ENCODE measurements around the gene MPPED1. TPM values are rescaled to one million over a fixed set of nuclear protein-coding genes. Genes with fewer than 3 reads are reported as not detected.

MPPED1 gene
- total and polyA plus RNA-seq, 4 donors: 0.89 to 6.5 (median 4.1) TPM

GRCh38 chr22:43391306-43391705, 20.5 kb upstream of the MPPED1 start:
- no peaks in the 10 kb centered on the region for H3K36me3 ChIP-seq (ENCODE audit: control insufficient read depth in 4 of 4, insufficient read depth in 3 of 4, low read depth in 1 of 4, low read length in 3 of 4)
- H3K9me3 ChIP-seq (ENCODE audit: control insufficient read depth in 4 of 4, low read length in 3 of 4): no peaks in the 10 kb centered on the region
- WGBS: 35% methylated on average over 3 of the region's 3 CpGs
- peak overlapping the region in 1 of 3 donors; percentile 3 for H3K4me3 ChIP-seq (ENCODE audit: low read depth in 1 of 3, low read length in 3 of 3)
- H3K27ac ChIP-seq (ENCODE audit: low read depth in 1 of 2, low read length in 2 of 2): peak overlapping the region; percentile 86 to 89
- peak overlapping the region in 1 of 2 donors; percentile 67 for H3K9ac ChIP-seq (ENCODE audit: low read depth in 1 of 2, low read length in 2 of 2)
- TF ChIP-seq YY1 (IDR thresholded peaks at IDR 0.05): peak; percentile 74
- TF ChIP-seq RXRA (IDR thresholded peaks at IDR 0.05): peak; percentile 92 to 96
- TF ChIP-seq TAF1 (conservative IDR thresholded peaks at IDR 0.05): no peak
- TF ChIP-seq REST (IDR thresholded peaks at IDR 0.05): peak; percentile 78
- peak; percentile 51 to 65 for TF ChIP-seq RAD21 (IDR thresholded peaks at IDR 0.05)
- TF ChIP-seq HNF4G (IDR thresholded peaks at IDR 0.05): peak; percentile 96
- peak; percentile 94 for TF ChIP-seq SP1 (IDR thresholded peaks at IDR 0.05)
- TF ChIP-seq ZBTB33 (IDR thresholded peaks at IDR 0.05): peak; percentile 60
- peak in 1 of 2 donors; percentile 33 for TF ChIP-seq EGR1 (IDR thresholded peaks at IDR 0.05; ENCODE audit: low read depth in 2 of 2)
- TF ChIP-seq HNF4A (conservative IDR thresholded peaks at IDR 0.05): peak; percentile 99 to 100
- no peak for TF ChIP-seq CTCF (IDR thresholded peaks at IDR 0.05; ENCODE audit: low read depth, low read length, missing input control)
- TF ChIP-seq JUND (IDR thresholded peaks at IDR 0.05): peak; percentile 92 to 93
- peak; percentile 82 for TF ChIP-seq ATF3 (IDR thresholded peaks at IDR 0.05)
- TF ChIP-seq MAX (IDR thresholded peaks at IDR 0.05): no peak
- TF ChIP-seq FOXA1 (IDR thresholded peaks at IDR 0.05): peak; percentile 73
- TF ChIP-seq FOXA2 (IDR thresholded peaks at IDR 0.05): peak; percentile 73
- TF ChIP-seq NR2F2 (IDR thresholded peaks at IDR 0.05): peak; percentile 82
- TF ChIP-seq GABPA (IDR thresholded peaks at IDR 0.05 in 1 of 2, conservative IDR thresholded peaks at IDR 0.05 in 1 of 2): peak in 1 of 2 donors; percentile 38
- DNase-seq (ENCODE audit: low spot score): no peak
- H3K27me3 ChIP-seq (ENCODE audit: control insufficient read depth in 4 of 4, insufficient read depth in 4 of 4, low read length in 3 of 4): no peaks in the 10 kb centered on the region
- peaks cover 6 to 30% (median 21%) of the 10 kb centered on the region in 4 donors for H3K4me1 ChIP-seq (ENCODE audit: control insufficient read depth in 4 of 4, insufficient read depth in 4 of 4, low read length in 3 of 4)

All from liver (tissue), 9 donors.